Activated naive CD4-positive, alpha-beta T cell (primary cell): ENCODE results near the gene RNF144A.

ENCODE experiments used
- DNase-seq, 4 experiments: peaks; one replicate each; lab custom pipeline; 2025; lab: John Stamatoyannopoulos, UW

Gene RNF144A

GRCh38 chr2:6947929-6948676, 30.9 kb downstream of the RNF144A start:
- DNase-seq: no peak

DNA sequence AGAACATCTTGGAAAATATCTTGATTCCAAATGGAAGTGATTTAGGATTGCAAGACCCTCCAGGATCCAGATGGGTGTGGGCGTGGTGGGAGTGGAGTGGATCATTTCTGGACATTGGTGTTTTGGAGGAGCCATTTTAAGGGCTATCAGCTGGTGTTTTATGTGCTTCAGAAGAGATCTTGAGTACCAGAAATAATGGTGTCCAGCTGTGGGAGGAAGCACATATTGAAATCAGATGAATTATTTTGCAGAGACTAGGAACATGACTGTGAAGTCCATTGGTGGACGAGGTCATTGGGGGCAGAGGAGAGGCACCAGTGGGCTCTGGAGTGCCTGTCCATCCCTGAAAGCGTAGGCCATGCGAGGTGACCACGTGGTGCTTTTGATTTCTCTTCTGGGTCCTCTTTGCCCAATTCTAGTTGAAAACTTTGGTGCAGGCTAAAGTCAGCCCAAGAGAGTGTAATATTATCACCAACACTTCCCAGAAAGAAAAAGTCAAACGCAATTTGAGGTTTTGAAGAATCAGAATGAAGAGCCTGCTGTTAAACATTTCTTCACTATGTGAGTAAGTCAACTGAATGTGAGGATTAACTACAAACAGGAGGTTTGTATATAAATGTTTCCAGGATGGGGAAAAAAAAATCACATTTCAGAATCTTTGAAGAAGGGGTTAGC, 31.6 kb downstream of the RNF144A start:
- DNase-seq: no peak

DNA sequence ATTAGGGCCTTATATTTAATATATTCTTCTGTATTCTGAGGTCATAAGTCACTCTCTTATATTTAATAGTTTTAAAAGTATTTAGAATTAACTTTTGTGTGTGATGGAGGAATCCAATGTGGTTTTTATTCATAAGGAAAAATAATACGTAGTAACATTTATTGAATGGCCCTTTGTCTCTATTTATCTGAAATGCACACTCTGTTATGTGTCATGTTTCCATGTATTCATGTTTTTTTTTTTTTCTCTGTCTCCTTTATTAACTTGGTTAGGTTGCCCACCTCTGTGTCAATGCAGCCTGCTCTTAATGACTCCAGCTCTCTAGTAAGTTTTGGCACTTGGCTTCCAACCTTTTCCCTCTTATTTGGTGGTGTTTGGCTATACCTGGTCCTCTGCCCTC, 33.8 kb downstream of the RNF144A start:
- no peak for DNase-seq

DNA sequence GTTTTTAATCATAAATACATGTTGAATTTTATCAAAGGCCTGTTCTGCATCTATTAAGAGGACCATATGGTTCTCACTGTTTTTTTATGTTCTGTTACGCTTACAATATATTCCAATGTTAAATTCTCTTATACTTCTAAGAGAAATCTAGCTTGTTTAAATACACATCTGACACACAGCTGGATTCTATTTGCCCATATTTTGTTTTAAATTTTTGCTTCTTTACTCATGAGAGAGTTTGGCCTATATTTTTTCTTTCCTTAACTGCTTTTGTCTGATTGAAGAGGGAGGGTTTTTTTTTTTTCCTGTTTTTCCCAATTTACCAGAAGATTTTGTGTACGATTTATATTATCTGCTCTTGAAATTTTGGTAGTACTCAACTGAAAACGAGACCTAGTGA, 34.9 kb downstream of the RNF144A start:
- DNase-seq: no peak

DNA sequence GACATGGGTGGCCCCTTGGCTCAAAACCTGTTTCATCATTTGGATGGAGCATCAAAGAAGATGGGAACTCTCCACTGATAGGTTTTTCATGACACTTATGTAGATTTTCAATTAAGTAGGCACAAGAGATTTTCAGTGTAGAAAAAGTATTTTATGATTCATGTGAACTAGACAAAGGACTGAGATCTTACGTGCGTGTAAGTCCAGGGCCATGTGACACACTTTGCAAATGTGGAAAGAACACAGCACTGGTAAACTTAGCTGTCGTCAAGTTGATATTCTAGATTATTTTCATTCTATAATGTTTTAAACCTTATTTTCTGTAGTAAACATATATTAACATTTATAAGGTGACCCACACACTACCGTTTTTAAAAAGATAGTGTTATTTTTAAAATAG, 37.4 kb downstream of the RNF144A start:
- no peak for DNase-seq

GRCh38 chr2:6955511-6956136, 38.4 kb downstream of the RNF144A start:
- DNase-seq: no peak

- DNase-seq: no peak
Observed at GRCh38 chr2:6956566-6956965, 39.4 kb downstream of the RNF144A start.

DNA sequence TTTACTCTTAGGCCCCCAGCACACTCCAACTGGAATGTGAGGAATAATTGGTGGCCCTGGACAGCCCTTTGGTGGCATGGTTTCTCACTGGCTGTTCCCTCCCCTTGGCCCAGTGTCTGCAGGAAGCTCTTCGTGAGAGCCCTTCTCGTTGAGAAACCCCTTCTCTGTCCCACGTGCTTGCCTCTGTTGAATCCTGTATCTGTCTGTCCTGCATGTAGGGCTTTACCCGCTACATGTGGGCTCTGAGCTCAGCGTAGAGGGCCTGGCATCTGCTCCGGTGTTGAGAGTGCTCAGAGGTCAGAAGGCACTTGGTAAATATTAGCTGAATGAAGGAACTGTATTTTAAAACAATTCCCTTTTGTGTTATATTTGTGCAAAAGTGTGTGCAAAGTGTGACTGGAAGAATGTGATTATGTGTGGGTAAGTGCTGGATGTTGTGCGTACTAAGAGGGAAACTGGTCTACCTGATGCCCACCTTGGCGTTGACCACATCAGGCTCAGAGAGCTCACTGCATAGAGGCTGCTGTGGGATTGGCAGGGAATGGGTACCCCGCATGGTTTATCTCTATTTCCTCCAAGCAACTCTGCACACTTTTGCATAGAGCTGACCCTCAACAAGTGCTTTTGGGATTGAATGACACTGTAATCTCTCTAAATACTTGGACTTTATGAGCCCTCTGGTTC, 40.0 kb downstream of the RNF144A start:
- DNase-seq: no peak

GRCh38 chr2:6957910-6958615, 40.9 kb downstream of the RNF144A start:
- no peak for DNase-seq

DNA sequence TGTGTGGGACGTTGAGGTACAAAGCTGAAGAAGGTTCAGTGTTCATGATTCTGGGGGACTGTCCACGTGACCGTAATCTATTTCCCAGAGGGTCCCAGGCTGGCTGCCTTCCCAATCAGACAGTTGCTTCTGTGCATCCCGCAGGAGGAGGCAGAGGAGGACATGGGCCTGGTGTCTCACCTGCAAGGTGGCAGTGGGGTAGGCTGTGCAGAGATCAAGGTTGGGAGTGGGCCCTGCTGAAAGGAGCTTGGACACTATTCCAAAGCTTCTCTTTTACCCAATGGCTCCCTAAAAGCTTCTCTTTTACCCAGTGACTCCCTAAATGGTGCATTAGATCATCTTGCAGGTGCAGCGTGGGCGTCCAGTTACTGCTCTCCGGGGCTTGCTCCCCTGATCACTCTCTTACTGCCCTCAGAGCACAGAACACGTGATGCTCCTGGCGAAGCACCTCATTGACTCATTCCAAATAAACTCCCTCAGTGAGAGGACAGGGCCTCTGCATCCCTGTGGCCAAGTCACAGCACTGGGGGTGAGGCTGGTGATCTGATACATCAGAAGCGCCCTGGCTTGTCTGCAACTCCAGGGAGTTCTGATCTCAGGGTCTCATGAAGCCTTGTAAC, 41.5 kb downstream of the RNF144A start:
- DNase-seq: no peak

GRCh38 chr2:6959751-6960150, 42.5 kb downstream of the RNF144A start:
- no peak for DNase-seq

- DNase-seq: no peak
Observed at GRCh38 chr2:6960659-6961058, 43.4 kb downstream of the RNF144A start.

DNA sequence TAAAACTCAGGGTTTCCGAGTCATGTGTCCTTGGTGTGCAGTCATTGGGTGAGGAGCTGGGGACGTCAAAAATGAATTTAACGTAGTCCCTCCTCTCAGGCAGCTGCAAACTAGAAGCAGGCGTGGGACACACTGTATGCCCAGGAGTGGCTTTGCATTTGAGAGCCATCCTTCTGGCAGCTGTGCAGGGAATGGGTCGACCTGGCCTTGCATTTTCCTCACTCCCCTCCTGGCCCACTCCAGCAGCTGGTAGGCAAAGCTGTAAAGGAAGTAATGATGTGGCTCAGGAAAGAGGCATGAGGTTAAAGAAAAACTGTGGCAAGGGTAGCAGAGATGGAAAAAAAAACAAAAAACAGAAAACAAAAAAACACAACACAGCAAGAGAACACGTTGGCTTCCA, 46.5 kb downstream of the RNF144A start:
- no peak for DNase-seq

DNA sequence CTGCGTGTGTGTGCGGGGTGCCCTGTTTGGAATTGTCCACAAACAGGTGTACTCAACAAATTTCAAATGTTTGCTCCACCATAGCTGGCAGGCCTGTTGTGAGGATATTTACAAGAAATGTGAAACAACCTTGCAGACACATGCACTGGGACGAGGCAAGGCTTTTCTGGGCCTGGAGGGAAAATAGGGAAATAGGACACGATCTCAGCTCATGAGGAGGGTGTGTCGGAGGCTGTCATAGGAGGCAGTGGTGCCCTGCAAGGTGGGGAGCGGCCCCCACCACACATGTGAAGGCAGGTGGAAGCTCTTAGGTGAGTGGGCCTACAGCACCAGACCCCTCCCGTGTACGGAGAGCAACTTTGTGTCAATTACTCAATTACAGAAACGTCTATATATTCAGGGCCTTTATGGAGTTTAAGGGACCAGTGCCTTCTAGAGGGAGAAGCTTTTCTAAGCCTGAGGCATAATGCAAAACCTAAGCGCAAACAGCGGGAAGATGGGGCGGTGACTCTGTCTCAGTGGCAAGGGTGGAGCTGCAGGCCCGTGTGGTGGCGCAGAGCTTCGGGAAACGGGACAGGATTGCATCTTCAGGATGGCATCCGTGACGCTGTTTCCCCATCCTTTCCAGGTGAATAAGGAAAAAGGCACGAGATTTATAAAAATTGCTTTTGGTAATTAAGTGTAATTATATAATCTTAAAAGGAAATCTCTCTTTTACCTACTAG, 48.0 kb downstream of the RNF144A start:
- DNase-seq: no peak

DNA sequence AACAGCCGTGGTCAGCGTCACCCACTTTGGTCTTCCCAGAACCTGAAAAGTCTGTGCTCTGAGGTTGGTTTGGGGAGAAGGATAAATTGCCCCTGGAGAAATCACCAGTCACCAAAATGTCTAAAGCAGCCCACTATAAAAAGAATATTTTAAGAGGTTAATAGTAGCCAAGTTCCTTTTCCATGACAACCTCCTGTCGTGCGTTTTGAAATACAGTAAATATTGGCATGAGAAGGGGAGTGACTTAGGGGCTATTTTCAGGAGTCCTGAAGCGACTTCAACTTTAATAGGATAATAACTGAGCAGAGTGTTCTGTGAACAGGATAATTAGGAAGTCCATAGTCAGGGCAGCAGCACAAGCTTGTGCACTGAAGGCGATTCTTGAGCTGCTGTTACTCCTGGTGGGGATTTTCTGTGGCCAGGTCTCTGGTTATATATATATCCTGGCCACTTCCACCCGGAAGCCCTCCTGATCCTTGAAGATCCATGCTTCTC, 49.3 kb downstream of the RNF144A start:
- no peak for DNase-seq

DNA sequence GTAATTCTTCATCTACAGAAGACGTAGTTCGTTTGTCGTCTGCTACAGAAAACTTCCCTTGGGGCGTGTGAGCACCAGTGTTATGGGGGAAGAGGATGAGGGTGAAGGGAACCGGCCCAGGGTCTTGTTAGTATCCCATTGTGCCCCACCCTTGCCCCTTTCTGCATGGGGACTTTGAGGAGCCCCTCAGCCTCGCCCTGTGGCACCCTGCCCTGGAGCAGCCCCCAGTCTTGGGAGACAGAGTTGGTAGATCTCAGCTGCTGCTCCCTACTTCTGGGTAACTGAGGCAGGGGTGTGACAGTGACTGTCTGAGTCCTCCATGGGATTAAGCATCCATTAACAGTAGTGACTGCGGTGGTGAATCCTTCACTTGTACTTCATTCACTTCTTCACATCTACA, 50.1 kb downstream of the RNF144A start:
- DNase-seq: no peak

GRCh38 chr2:6968319-6969100, 51.3 kb downstream of the RNF144A start:
- DNase-seq: no peak

DNA sequence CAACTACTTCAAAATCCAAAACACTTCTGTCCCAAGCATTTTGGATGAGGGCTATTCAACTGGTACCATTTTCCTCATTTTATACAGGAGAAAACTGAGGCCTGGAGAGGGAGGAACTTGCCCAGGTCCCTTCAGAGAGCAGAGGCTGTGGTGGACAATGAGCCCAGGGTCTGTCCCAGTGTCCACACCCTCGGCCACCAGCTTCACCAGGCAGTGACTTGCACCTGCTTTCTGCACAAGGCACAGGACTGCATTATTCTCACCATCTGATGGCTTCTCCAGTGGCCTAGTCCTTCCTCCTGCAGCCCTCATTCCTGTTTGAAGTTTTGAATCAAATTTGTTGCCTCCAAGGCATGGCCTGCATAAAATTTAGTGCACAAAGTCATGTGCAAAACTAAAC, 53.3 kb downstream of the RNF144A start:
- DNase-seq: no peak

- no peak for DNase-seq
Observed at GRCh38 chr2:6970976-6971480, 53.8 kb downstream of the RNF144A start.

DNA sequence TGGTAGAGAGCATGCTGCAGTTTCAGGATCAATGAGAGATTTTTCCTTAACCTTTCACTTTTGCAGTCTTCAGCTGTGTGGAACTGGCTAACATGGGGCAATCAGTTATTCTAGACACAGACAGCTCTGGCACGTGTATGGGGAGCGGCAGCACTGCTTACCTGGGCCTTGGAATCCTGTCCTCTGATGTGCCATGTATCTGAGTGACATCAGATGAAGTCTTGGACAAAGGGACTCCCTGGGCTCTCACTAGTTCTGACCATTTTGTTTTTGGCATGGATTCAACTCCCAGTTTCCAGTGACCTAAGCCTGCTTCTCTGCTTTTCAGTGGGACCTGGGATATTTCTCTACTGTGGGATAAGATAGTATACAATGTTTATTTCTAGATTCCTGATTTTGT, 54.3 kb downstream of the RNF144A start:
- DNase-seq: no peak
